GM21825 (cell line): ENCODE results near the gene EMP1.

Experiments used
- ATAC-seq: cut with Tn5 transposase; IDR thresholded peaks from one replicate; pipeline ENCODE4 v1.9.1; 2021; ENCODE audit warnings: mild to moderate bottlenecking, moderate library complexity; ENCODE audit not compliant: unreplicated experiment

EMP1 gene

GRCh38 chr12:13218641-13219040 is 22.1 kb downstream of the EMP1 start:
- no peak for ATAC-seq

- no peak for ATAC-seq
These were observed 22.8 kb downstream of the EMP1 start for GRCh38 chr12:13219320-13219719.

GRCh38 chr12:13220838-13221237 is 24.3 kb downstream of the EMP1 start:
- no peak for ATAC-seq

- ATAC-seq, result no peak
These were observed 25.6 kb downstream of the EMP1 start for GRCh38 chr12:13222076-13222475.

- no peak for ATAC-seq
These were observed 26.8 kb downstream of the EMP1 start for GRCh38 chr12:13223179-13223804.

GRCh38 chr12:13223941-13224340 is 27.4 kb downstream of the EMP1 start:
- no peak for ATAC-seq

GRCh38 chr12:13227191-13227590 is 30.7 kb downstream of the EMP1 start:
- ATAC-seq, result no peak

GRCh38 chr12:13228579-13228978 is 32.1 kb downstream of the EMP1 start:
- ATAC-seq, result no peak

GRCh38 chr12:13229504-13229903 is 33.0 kb downstream of the EMP1 start:
- ATAC-seq, result no peak

GRCh38 chr12:13230500-13230899 is 34.0 kb downstream of the EMP1 start:
- ATAC-seq, result no peak

GRCh38 chr12:13233830-13234641 is 37.5 kb downstream of the EMP1 start:
- no peak for ATAC-seq

- ATAC-seq, result no peak
These were observed 41.7 kb downstream of the EMP1 start for GRCh38 chr12:13238204-13238603.

- no peak for ATAC-seq
These were observed 45.4 kb downstream of the EMP1 start for GRCh38 chr12:13241833-13242488.

- ATAC-seq, result no peak
These were observed 46.4 kb downstream of the EMP1 start for GRCh38 chr12:13242936-13243335.

GRCh38 chr12:13243516-13244070 is 47.1 kb downstream of the EMP1 start:
- ATAC-seq, result no peak

- ATAC-seq, result no peak
These were observed 51.1 kb downstream of the EMP1 start for GRCh38 chr12:13247596-13247995.

GRCh38 chr12:13248964-13249363 is 52.4 kb downstream of the EMP1 start:
- no peak for ATAC-seq

GRCh38 chr12:13250416-13250815 is 53.9 kb downstream of the EMP1 start:
- no peak for ATAC-seq

GRCh38 chr12:13251521-13251920 is 55.0 kb downstream of the EMP1 start:
- no peak for ATAC-seq

GRCh38 chr12:13252024-13252423 is 55.5 kb downstream of the EMP1 start:
- no peak for ATAC-seq

- ATAC-seq, result no peak
These were observed 56.1 kb downstream of the EMP1 start for GRCh38 chr12:13252616-13253015.
